Cardiac fibroblast (primary cell): ENCODE data around the gene RAVER2.
A peak's percentile ranks its signal among the peaks of the same experiment; 100 is the strongest.

Source experiments
- DNase-seq, 2 donors: peaks; one replicate each; pipeline versions ENCODE4 v3.0.0 to v3.0.0-alpha.2; 2010; ENCODE audit warnings: low read depth in 2 of 2
- H3K4me3 ChIP-seq, 2 donors: replicated peaks in 1 of 2; 1 replicate in 1 of 2; 2 replicates in 1 of 2; pipeline ENCODE4 v1.5.1; 2011; ENCODE audit warnings: low read depth in 2 of 2, low read length in 2 of 2, mild to moderate bottlenecking in 2 of 2, moderate library complexity in 1 of 2
- TF ChIP-seq, protein P1 (sequence below): IDR thresholded peaks from one replicate; pipeline ENCODE4 v1.5.1; 2011; ENCODE audit warnings: low read depth, mild to moderate bottlenecking, low read length, inconsistent platforms

Gene RAVER2

DNA sequence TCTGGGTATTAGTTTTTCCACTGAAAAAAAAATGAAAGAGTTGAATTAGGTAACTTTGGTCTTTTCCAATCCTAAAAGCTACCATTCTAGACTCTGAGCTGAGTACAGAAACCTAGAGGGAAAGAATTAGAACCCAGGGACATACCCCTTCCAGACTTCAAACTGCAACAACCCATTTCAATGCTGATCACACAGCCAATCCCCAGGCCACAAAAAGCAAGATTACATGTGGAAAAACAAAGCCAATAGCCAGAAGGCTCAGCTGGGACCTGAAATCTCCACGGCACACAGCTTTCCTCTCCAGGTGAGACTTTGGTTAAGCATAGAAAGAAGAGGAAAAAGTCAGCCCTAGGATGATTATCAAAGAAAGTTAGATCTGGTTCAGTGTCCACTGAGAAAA is 132.7 kb downstream of the RAVER2 start:
- no peak overlapping the region for H3K4me3 ChIP-seq
- DNase-seq = no peak
- TF ChIP-seq, protein P1, sequence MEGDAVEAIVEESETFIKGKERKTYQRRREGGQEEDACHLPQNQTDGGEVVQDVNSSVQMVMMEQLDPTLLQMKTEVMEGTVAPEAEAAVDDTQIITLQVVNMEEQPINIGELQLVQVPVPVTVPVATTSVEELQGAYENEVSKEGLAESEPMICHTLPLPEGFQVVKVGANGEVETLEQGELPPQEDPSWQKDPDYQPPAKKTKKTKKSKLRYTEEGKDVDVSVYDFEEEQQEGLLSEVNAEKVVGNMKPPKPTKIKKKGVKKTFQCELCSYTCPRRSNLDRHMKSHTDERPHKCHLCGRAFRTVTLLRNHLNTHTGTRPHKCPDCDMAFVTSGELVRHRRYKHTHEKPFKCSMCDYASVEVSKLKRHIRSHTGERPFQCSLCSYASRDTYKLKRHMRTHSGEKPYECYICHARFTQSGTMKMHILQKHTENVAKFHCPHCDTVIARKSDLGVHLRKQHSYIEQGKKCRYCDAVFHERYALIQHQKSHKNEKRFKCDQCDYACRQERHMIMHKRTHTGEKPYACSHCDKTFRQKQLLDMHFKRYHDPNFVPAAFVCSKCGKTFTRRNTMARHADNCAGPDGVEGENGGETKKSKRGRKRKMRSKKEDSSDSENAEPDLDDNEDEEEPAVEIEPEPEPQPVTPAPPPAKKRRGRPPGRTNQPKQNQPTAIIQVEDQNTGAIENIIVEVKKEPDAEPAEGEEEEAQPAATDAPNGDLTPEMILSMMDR = no peak

DNA sequence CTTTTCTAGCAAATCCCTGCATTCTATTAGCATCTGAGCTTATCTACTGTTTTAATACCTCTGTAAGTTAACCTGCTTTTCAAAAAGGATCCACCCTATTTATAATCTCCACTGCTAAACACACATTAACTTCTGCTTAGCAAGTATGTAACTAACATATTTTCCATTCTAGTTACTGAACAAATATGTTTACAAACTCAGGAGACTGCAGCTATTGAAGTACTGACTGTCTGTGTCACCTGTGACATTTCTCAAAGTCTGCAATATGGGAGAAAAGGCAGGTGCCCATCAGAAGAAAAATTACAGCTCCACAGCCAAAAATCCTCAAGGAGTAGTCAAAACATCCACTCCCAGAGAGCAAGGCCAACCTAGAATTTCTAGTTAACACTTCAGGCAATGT is 133.2 kb downstream of the RAVER2 start:
- TF ChIP-seq, protein P1 = no peak
- no peak overlapping the region for H3K4me3 ChIP-seq
- DNase-seq = no peak

DNA sequence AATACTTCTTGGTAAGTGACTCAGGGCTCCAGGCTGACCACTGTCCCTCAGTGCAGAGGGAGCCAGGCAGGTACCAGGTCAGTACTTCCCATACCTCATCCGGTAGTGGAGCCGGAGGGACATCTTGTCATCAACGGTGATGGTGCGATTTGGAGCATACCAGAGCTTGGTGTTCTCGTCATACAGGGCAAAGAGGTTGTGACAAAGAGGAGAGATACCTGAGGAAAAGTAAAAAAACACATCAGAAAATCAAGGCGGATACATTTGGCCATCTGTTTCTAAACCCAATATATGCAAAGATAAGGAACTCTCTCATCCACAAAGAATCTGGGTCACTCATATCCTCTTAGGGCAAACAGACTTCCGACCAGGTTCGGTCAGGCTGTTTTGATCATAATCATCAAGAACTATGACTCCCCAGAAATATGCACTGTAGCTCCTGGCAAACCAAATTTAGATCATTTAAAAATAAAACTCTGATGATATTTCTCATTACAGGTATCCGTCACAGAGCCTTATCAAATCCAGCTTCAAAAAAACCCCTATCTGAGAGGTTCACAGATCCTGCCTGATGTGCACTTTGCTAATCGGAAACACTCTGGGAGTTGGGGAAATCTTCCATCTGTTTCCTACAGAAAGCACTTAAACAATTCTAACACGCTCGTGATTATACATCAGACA is 134.2 kb downstream of the RAVER2 start:
- H3K4me3 ChIP-seq = no peak overlapping the region
- TF ChIP-seq, protein P1 = no peak
- peak in 1 of 2 donors; percentile 61 for DNase-seq

DNA sequence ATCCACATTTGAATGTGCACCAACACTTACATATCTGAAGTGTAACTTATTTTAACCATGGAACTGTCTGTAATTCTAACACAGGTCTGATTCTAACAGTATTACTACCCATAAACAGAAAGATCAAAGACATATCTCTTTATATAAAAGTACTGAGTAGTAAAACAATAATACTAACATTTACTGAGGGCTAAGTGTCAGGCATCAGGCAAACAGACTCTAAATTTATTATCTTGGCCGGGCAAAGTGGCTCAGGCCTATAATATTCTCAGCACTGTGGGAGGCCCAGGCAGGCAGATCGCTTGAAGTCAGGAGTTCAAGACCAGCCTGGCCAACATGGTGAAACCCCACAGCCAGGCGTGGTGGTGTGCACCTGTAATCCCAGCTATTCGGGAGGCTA is 135.6 kb downstream of the RAVER2 start:
- H3K4me3 ChIP-seq = no peak overlapping the region
- TF ChIP-seq, protein P1 = no peak
- DNase-seq = no peak

DNA sequence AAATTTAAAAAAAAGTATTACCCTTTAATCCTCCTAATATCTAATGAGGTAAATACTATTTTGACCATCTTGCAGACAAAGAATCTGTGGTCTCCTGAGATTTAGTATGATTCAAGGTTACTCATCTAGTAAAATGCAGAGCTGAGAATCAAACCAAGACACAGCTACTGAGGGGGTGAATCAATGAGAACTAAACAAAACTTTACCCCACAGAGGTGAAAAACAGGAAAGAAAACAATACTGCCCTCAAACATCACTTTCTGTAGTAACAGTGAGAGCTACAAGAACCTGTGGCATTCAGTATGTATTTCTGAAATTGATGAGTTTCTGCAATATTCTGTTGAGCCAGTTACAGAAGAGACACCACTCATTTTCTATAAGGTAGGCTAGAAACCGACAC is 136.4 kb downstream of the RAVER2 start:
- TF ChIP-seq, protein P1 = no peak
- peak in 1 of 2 donors; percentile 90 for DNase-seq
- no peak overlapping the region for H3K4me3 ChIP-seq
